NCI-H2171 (cell line): ENCODE measurements around the gene RFPL2.
"Not testable (repeated sequence)": the region's sequence is repeated elsewhere in the genome, so short reads cannot be mapped to it uniquely, and the experiment has no call there.

Source experiments
- DNase-seq: peaks from one replicate; lab custom pipeline; 2025; lab: John Stamatoyannopoulos, UW

Gene RFPL2

GRCh38 chr22:32205974-32206773 lies 1.3 kb upstream of the RFPL2 start:
- DNase-seq, result no peak

DNA sequence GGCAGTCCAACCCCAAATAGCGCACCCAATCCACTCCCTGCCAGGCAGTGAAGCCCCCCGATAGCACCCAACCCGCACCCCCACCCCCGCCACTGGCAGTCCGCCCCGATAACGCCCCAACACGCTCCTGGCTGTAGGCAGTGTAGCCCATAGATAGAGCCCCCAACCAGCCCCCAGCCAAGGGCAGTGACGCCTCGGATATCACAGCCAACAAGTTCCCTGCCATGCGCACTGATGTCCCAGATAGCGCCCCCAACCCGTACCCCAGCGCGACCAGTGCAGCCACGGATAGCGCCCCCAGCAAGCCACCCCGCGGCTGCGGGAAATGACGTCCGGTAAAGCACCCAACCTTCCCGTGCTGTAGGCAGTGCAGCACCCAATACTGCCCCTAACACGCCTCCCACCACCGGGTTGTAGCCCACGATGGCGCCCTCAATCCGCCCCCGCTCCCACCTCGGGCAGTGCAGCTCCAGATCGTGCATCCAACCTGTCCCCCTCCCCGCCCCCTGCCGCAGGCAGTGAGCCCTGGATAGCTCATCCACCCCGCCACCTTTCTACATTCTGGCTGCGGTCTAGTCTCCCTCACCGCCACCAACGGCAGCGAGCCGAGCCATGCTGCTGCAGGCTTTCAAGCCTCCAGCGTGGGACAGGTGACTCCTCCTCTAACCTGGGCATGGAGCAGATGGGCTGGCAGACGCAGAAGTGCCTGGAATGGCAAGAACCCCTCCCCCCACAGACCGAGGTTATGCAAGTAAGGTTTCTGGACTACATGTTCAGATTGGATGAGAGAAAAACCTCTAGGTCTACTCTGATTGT lies 625 bp downstream of the RFPL2 start:
- peak; percentile 89 for DNase-seq

DNA sequence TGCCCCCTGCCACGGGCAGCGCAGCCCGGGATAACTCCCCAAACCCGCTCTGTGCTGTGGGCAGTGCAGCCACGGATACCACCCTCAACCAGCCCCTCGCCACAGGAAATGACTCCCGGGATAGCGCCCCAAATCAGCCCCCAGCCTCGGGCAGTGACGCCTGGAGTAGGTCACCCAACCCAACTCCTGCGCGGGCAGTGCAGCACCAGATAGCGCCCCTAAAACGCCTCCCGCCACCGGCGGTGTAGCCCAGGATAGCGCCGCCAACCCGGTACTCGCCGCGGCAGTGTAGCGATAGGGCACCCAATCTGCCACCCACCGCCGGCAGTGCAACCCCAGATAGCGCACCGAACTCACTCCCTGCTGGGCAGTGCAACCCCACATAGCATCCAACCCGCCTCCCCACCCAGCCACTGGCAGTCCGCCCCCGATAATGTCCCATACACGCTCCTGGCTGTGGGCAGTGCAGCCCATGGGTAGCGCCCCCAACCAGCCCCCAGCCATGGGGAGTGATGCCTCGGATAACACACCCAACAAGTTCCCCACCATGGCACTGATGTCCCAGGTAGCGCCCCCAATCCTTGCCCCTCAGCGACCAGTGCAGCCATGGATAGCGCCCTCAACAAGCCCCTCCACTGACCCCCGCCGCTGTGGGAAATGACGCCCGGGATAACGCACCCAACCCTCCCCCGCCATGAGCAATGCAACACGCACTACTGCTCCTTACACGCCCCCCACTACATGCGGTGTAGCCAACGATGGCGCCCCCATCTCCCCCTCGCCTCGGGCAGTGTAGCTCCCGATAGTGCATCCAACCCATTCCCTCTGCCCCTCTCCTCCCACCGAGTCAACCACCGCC lies 1.5 kb downstream of the RFPL2 start:
- DNase-seq, result peak; percentile 22

DNA sequence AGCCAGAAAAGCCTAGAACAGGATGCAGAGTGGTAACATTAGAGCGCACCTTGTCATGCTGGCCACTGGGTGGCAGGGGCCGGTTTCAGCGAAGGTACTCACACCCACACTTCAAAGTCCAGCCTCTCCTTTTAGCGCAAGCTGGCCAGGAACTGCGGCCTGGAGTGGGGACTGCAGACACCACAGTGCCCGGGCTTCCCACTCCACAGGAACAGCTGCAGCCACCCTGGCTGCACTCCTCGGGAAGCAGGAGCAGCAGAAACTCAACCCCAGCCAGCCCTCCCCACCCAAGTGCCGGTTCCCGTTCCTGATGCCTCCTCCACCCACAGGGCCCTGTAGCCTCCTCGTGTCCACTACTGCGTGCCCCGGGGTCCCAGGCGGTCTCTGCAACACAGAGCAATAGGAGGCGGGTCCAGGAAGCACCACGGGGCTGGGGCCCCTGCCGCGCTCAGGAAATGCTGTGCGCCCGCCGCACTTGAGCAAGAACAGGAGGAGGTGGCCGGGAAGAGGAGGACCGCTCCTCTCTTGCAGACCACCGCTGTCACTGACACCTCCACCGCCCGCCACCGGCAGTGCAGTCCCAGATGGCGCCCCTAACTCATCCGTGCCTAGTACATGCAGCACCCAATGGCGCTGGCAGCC lies 2.2 kb downstream of the RFPL2 start:
- DNase-seq, result peak; percentile 23

- no peak for DNase-seq
These were observed 2.7 kb downstream of the RFPL2 start for GRCh38 chr22:32202161-32202538.

DNA sequence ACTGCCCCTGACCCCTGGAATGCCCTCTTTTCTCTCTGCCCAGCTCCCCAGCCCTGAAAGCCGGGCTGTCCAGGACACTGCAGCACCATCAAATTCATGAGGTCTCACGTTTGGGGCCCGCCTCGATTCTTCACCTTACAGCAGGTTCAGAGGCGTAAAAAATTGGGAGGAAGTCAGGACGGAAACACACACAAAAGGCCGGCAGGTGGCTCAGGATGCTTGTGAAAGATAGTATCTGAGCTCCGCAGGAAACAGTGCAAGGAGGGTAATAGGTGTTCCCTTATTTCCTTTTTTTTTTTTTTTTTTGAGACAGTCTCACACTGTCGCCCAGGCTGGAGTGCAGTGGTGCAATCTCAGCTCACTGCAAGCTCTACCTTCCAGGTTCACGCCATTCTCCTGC lies 4.1 kb downstream of the RFPL2 start:
- no peak for DNase-seq

GRCh38 chr22:32199961-32200360 lies 4.9 kb downstream of the RFPL2 start:
- DNase-seq, result no peak

GRCh38 chr22:32199341-32199740 lies 5.5 kb downstream of the RFPL2 start:
- DNase-seq, result no peak

- DNase-seq, result not testable (repeated sequence)
These were observed 7.2 kb downstream of the RFPL2 start for GRCh38 chr22:32197553-32198226.

- not testable (repeated sequence) for DNase-seq
These were observed 9.0 kb downstream of the RFPL2 start for GRCh38 chr22:32195900-32196299.

DNA sequence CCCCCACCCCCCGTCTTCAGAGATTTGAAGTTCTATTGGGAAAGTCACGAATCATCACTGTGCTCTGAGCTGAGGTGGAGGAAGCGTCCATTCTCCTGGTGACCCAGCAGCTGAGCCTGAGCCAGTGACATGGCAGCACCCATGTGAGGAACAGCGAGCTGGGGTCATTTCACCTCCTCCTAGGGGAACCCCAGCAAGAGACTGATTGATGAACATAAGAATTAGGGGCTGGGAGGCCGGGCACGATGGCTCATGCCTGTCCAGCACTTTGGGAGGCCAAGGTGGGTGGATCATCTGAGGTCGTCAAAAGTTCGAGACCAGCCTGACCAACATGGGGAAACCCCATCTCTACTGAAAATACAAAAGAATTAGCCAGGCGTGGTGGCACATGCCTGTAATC lies 11.5 kb downstream of the RFPL2 start:
- DNase-seq, result not testable (repeated sequence)

- DNase-seq, result not testable (repeated sequence)
These were observed 13.9 kb downstream of the RFPL2 start for GRCh38 chr22:32191021-32191420.

- no peak for DNase-seq
These were observed 19.1 kb downstream of the RFPL2 start for GRCh38 chr22:32185821-32186220.

DNA sequence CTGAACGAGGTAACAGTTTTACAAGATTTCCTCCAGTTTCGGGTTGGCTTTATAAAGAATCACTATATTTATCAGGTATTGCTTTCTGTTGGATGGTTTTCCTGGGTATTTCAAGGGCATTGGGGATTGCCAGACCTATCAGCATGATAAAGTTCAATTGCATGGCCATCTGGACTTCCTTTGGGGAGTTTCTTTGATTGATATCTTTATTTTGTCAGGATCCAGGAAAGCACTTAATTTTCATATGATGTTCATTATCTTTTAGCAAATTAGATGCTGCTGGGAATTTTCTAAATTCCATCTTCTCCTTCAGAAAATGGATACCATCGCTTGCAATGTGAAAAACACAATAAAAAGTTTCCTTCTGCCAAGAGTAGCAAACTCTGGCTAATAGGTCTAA lies 21.2 kb downstream of the RFPL2 start:
- no peak for DNase-seq

DNA sequence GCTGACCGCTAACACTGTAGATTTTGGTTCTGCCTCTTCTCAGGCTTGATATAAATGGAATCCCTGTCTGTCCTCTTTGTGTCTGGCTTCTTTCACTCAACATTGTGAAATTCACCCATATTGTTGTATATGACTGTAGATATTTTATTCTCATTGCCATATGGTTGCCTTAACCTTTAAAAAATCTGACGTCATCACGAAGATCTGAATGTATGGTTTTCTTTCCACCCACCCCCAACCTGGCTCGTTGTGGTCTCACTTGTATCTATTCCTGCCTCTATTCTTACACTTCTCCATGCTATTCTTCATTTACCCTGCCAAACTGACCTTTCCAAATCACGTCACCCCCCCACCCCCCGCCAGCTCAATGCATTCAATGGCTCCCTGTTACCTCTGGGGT lies 23.8 kb downstream of the RFPL2 start:
- no peak for DNase-seq

DNA sequence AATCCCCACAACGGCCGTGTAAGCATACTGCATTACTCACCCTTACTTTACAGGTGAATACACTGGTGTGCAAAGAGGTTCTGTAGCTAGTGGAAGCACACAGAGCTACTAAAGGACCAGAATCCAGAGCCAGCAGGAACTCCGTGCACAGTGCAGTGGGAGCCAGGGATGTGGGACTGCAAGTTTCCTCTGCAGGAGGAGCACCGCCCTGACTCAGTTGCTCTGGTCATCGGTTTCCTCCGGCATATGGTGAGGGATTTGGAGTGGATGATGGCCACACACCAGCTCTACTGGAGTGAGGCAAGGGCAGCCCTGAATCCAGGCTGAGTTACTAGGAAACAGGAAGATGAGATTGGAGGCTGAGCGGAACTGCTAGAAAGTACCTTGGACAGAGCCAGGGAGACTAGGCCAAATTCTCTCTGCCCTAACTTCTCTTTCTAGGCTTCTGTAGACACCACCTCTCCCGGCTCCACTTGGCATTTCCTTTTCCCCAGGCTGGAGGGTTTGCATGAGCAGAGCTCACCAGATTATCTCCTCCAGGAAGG lies 27.6 kb downstream of the RFPL2 start:
- DNase-seq, result no peak

GRCh38 chr22:32175683-32176644 lies 28.9 kb downstream of the RFPL2 start:
- peak; percentile 24 for DNase-seq

DNA sequence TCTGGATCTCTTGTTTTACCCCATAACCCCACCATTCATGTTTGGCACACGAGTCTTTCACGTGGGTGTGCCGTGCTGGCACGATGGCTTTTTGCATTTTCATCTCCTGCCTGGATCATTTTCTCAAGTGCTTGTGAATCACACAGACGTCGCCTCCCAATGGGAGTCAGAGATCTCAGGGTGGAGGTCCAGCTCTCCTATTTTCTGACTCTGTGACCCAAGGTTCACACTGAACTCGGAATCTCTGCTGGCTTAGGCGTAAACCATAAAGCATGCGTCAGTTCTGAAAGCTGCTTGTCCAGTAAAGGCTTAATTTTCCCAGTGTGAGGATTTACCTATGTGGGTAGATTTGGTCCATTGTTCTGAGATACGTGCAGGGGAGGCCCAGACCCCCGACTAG lies 29.8 kb downstream of the RFPL2 start:
- no peak for DNase-seq

GRCh38 chr22:32165681-32166080 lies 39.2 kb downstream of the RFPL2 start:
- DNase-seq, result no peak
